Measurements from ENCODE around the gene MKS1.
A peak's percentile ranks its signal among the peaks of the same experiment; 100 is the strongest.

MKS1 gene

GRCh38 chr17:58219007-58219788, at the start of gene MKS1:
Gene MKS1 (minus strand): TSS chr17:58219255. CDS start chr17:58219230, 25 bp downstream.
- Histone ChIP-seq H3K9ac (ENCODE audit: low read length) (peak within 1 kb of the TSS; percentile 69), H3K9me2 (ENCODE audit: low read depth, low read length) (no peaks in the 10 kb centered on the region), H3K79me2 (ENCODE audit: insufficient read depth, low read length) (no peaks in the 10 kb centered on the region), H3K9me3 (ENCODE audit: low read length) (no peaks in the 10 kb centered on the region), H2AFZ (ENCODE audit: low read length) (peak within 1 kb of the TSS; percentile 92), H3K4me2 (ENCODE audit: low read length) (peak within 1 kb of the TSS; percentile 87), H3K36me3 (ENCODE audit: insufficient read depth, low read length) (no peaks in the 10 kb centered on the region; the same call in 1 of the 2 replicates), H3K27ac (ENCODE audit: low read depth, low read length, poor library complexity, severe bottlenecking) (peak within 1 kb of the TSS; percentile 24), H3K4me3 (ENCODE audit: low read depth, low read length, poor library complexity, severe bottlenecking) (peak within 1 kb of the TSS; percentile 67), H3F3A (ENCODE audit: insufficient read depth, low read length) (no peaks in the 10 kb centered on the region), H3K27me3 (ENCODE audit: insufficient read depth, low read length) (no peaks in the 10 kb centered on the region), H3K4me1 (ENCODE audit: insufficient read depth, low read length, severe bottlenecking) (peaks cover 18% of the 10 kb centered on the region), H4K20me1 (ENCODE audit: insufficient read depth, low read length) (no peaks in the 10 kb centered on the region)
- TF ChIP-seq EZH2 (IDR thresholded peaks at IDR 0.05; ENCODE audit: borderline replicate concordance, low read length) (no peak), CTCF (IDR thresholded peaks at IDR 0.05; ENCODE audit: low read length) (peak; percentile 46)

GRCh38 chr17:58268326-58268725, 49.3 kb upstream of the MKS1 start:
- Histone ChIP-seq H3K79me2 (ENCODE audit: insufficient read depth, low read length) (no peaks in the 10 kb centered on the region), H3K27ac (ENCODE audit: low read depth, low read length, poor library complexity, severe bottlenecking) (no peak overlapping the region), H3K4me3 (ENCODE audit: low read depth, low read length, poor library complexity, severe bottlenecking) (no peak overlapping the region), H4K20me1 (ENCODE audit: insufficient read depth, low read length) (no peaks in the 10 kb centered on the region), H3K4me1 (ENCODE audit: insufficient read depth, low read length, severe bottlenecking) (no peaks in the 10 kb centered on the region), H3K27me3 (ENCODE audit: insufficient read depth, low read length) (peaks cover 5% of the 10 kb centered on the region; the same call in 1 of the 2 replicates), H2AFZ (ENCODE audit: low read length) (no peak overlapping the region), H3K4me2 (ENCODE audit: low read length) (no peak overlapping the region), H3K36me3 (ENCODE audit: insufficient read depth, low read length) (no peaks in the 10 kb centered on the region), H3K9me3 (ENCODE audit: low read length) (no peaks in the 10 kb centered on the region), H3K9ac (ENCODE audit: low read length) (no peak overlapping the region), H3K9me2 (ENCODE audit: low read depth, low read length) (no peaks in the 10 kb centered on the region), H3F3A (ENCODE audit: insufficient read depth, low read length) (no peaks in the 10 kb centered on the region)
- TF ChIP-seq EZH2 (IDR thresholded peaks at IDR 0.05; ENCODE audit: borderline replicate concordance, low read length) = no peak

GRCh38 chr17:58267347-58268324, 48.6 kb upstream of the MKS1 start:
- Histone ChIP-seq H3K27ac (ENCODE audit: low read depth, low read length, poor library complexity, severe bottlenecking) (no peak overlapping the region), H3K4me3 (ENCODE audit: low read depth, low read length, poor library complexity, severe bottlenecking) (no peak overlapping the region), H4K20me1 (ENCODE audit: insufficient read depth, low read length) (no peaks in the 10 kb centered on the region), H3K9ac (ENCODE audit: low read length) (no peak overlapping the region), H2AFZ (ENCODE audit: low read length) (no peak overlapping the region), H3K4me1 (ENCODE audit: insufficient read depth, low read length, severe bottlenecking) (no peaks in the 10 kb centered on the region), H3K79me2 (ENCODE audit: insufficient read depth, low read length) (no peaks in the 10 kb centered on the region), H3K9me2 (ENCODE audit: low read depth, low read length) (no peaks in the 10 kb centered on the region), H3K4me2 (ENCODE audit: low read length) (no peak overlapping the region), H3K36me3 (ENCODE audit: insufficient read depth, low read length) (no peaks in the 10 kb centered on the region), H3F3A (ENCODE audit: insufficient read depth, low read length) (no peaks in the 10 kb centered on the region), H3K27me3 (ENCODE audit: insufficient read depth, low read length) (peaks cover 5% of the 10 kb centered on the region; the same call in 1 of the 2 replicates), H3K9me3 (ENCODE audit: low read length) (no peaks in the 10 kb centered on the region)
- TF ChIP-seq CTCF (IDR thresholded peaks at IDR 0.05; ENCODE audit: low read length) = no peak
- TF ChIP-seq EZH2 (IDR thresholded peaks at IDR 0.05; ENCODE audit: borderline replicate concordance, low read length) = no peak
